SW 1271 (cell line): Measurements from ENCODE around the gene THSD4.

Experiments
- DNase-seq, 2 experiments: peaks; one replicate each; lab custom pipeline; 2025; lab: John Stamatoyannopoulos, UW

The THSD4 gene

DNA sequence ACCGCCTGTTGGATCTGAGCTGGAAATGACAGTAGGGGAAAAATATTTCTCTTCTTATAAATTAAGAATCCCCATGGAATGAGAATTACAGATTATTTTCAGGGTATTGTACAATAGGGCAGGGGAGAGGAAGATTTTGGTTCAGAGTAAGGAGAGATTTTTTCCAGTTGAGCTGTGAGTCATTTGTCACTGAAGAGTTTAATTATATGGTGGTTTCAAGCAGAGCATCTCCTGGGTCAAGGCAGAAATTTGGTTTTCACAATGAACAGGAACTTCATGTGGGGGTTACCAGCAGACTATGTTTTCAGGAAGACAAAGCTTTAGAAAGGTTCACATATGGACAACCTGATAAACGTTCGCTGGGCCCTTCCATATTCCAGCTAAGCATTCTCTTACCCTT lies 512.3 kb downstream of the THSD4 start:
- no peak for DNase-seq

DNA sequence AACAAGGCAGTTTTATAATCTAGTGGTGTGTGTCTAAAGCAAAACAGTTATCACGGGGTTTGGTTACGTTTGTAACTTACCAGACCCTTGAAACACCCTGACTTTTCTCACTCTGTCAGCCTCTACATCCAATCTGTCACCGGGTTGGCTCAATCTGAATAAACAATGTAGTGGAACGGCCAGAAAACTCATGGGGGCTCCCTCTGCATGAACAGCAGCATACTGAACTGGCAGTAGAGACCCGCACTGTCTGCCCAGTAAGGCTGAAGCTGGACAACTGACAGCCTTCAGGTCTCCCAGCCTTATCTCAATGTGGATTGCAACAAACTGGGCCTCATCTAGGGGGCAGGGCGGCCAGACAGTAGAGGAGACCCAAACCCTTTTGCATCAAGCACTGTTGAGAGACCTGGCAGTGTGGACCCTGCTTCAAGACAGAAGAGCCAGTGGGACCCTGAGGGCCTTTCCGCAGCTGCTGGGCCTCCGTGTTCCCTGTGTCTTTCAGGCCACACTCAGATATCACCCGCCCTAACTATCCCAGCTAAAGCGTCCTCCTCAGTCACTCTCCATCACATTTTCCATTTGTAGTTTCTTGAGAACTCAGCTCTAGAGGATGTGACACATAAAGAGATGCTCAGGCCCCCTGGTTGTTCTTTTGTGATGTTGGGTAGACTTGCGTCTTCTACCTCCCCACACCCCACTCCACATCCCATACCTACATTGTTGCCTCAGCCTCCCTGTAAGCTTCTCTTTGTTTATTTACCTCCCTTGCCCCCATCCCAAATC lies 513.9 kb downstream of the THSD4 start:
- no peak for DNase-seq

DNA sequence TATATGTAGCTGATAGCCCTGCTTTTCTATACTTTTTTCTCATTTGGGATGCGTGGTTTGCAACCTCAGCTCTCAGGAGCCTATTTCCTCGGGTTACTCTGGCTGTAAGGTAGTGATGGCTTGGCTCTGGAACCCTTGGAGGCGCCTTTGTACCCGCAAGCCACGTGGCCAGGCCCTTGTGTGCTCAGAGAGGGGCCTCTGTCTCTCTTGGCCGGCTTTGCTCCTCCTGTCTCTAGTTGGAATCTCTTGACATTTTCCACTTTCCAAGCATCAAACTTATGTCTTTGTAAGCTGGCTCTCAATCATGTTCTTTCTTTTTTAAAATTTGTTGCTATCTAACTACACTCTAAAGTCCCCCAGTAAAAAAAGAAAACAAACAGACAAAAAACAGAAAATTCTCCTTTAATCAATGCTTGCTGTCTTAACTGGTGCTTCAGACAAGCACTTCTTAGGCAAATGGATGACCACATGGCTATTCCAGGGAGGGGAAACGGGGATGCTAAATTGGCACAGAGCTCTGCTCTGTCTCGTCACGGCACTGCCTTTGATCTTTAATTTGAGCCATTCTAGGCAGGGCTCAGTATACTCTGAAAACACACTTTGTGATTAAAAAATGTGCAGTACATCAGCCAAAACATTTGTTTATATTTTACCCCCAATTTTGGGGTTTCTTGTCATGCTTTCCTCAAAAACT lies 514.7 kb downstream of the THSD4 start:
- DNase-seq: no peak

DNA sequence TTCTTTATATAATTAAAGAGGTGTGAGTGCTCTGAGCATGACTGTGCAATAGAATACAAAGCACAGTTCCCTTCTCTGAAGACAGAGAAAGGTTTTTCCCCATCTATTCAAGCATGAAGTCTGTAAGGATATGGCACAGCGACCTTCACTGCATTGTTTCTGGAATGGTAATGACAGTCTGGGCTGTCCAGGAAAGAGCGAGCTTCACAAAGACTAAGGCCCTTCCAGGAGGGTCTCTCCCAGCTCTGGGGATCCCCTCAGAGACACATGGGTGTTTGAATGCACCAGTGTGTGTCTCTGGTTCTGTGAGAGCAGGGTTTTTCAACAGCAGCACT lies 515.2 kb downstream of the THSD4 start:
- no peak for DNase-seq

DNA sequence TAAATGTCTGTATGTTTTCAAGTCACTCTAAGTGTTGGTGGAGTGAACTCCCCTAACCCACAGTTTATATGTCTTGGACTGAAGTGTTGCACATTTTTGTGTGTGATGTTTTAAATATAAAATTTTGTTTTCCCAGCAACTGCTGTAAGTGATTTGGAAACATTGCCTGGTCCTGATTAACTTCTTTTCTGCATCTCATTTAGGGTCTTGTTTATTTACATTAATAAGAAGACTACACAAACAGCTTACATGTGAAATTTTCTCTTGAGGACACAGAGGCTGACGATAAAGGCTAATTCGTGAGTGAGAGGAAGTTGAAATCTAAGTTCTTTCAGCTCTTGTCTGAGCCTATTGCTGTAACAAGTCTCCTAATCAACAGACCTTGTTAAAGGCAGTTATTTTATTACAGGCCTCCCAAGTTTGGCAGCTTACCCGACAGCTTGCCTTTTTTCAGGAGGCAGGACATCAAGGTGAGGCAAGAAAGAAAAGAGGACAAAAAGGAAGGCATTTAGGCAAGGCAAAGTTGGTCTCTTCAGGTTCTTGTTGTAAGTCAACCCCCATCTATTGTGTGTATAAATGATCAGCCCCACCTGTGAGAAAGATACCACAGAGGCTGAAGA lies 517.4 kb downstream of the THSD4 start:
- no peak for DNase-seq

DNA sequence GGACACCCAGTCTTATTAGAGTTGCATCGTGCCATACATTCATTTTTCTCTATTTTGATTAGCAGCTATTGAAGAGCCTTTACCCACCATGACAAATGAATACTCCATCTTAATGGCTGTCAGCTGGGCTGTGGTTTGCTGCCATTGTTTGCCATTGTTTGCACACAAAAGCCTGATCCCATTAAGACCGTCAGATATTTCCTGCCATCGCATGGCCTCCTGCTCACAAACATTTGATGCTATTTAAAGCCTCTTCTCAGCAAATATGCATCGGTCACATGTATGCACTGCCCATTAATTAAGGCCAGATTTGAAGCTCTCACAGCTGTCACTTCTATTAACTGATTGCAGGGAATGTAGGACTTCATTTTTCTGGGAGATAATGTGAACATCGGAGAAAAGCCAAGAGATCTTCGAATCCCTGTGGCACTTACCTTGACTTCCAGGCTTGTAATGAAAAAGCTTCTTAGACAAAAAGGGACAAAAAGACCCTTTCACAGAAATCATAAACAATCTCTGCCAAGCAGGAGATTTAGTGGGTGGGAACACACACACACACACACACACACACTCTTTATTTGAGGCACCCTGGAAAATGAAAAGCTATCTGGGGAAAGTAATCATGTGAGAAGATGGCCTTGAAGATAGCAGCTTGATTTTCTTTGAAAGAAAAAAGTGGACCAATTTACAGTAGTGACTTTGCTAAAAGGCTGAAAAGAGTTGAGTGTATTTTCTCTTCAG lies 519.7 kb downstream of the THSD4 start:
- DNase-seq: no peak

DNA sequence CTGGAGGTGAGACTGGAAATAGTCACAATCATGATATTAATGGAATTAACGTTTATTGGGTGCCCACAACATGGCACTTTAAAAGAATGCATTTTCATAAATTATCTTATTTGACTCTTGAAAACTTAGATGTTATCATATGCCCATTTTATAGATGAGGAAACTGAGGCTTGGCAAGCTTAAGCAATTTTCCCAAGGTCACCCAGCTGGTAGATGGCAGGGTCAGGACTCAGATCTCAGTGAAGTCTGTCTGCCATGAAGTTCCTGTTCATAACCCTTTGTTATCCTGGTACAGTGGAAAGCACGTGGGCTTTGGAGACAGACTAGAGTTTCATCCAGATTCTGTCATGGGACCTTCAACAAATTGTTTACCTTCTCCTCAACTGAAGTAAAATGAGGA lies 520.5 kb downstream of the THSD4 start:
- DNase-seq: no peak

DNA sequence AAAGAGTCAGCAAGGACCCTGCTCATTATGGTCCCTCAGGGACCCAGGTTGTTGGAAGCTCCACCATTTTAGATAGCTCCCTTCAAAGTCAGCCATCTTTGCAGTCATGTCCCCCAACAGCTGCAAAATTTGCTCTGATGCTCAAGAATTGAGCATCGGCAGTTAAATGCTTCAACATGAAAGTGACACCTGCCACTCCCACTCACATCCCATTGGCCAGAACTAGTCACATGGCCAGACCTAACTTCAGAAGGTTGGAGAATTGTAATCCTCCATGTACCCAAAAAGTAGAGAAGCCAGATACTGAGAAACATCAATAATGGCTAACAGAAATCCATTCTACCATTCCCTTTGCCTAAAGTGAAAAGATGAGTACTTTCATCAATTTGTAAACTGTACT lies 523.6 kb downstream of the THSD4 start:
- no peak for DNase-seq

DNA sequence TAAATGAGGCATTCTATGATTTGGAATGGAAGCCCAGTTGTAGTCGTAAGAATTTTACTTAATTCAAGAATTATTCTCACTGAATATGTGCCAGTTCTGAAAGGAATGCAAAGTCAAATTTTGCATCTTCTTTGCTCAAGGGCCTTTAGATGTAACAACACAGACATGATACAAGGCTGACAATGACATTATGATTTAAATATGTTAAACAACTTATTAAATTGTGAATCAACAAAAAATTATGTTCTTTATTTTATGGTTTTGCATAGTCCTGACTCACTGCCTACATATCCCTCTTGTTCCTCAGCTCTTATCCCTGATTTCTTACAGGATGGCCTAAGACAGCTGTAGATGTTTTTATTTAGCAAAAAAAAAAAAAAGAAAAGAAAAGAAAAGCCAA lies 524.2 kb downstream of the THSD4 start:
- DNase-seq: no peak

DNA sequence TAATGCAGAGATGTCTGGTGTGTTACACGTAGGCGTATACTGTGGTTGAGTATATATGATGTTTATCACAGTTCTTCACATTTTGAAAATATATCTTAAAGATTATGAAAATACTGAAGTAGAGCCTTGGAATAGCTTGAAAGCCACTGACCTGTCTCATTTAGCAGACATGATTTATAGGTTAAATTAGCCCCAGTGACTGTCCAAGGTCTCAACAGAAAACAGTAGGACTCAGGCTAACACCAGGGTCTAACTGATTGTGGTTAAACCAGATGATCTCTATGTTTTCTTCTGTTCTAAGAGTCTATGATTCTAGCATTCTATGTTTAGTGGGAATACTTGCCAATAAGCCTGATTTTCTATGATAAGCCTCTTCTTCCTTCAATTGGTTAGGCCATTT lies 528.6 kb downstream of the THSD4 start:
- no peak for DNase-seq

DNA sequence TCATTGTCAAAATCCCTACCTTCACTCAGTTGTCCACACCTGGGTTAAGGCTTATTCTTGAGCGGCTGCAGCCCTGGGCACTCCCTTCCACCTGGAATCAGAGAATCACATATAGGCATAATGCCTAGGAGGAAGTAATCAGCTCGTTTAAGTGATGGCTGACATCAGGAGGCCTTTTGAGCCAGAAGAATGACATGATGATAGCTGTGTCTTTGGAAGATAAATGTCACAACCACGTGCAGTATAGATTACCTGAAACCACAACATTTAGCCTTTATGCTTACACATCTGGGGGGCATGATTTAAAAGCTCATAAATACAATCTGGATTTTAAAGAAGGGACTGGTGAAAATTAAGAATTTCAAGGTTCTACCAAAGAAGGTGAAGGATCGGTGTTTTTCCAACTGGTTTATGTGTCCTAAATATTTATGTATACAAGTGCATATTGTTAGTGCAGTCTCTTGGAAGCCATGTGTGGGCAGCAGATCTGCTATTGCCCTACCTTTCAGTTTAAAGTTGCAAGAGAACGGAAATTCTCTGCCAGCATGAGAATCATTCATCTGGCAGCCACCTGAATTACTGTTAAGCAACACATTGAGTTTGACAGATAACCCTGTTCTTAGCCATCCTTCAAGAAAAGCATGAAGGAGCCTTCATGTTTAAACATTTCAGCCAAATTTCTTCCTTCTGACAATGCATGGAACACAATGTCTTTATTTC lies 531.7 kb downstream of the THSD4 start:
- no peak for DNase-seq

DNA sequence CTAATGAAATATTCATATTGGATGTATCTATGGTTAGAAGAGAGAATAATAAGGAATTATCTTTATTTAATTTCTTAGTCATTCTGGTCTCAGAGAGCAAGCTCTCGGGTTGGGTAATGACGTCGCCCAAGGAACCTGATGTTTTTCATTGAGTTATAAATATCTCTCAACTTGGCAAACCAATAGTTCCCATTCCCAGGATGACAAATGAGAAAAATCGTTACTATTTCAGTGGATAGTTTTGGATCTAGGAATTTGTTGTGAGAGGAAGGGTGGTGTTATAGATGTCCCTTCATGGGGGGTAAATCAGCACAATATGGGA lies 532.2 kb downstream of the THSD4 start:
- DNase-seq: no peak

DNA sequence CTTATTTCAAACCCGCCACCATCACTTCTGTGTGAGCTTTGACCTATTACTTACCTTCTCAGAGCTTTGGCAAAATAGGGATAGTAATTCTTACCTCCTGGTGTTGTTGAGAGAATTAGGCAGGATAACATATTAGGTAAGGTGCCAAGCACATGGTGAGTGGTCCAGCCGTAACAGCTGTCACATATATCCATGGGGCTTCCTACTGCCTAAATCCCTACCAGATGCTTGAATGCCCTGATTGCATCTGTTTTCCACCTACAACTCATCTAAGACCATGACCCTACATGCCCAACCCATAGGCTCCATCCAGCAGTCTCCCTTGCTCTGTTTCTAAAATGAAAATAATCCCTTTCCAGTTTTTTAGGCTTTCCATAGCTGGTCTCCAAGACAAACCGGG lies 532.8 kb downstream of the THSD4 start:
- no peak for DNase-seq

DNA sequence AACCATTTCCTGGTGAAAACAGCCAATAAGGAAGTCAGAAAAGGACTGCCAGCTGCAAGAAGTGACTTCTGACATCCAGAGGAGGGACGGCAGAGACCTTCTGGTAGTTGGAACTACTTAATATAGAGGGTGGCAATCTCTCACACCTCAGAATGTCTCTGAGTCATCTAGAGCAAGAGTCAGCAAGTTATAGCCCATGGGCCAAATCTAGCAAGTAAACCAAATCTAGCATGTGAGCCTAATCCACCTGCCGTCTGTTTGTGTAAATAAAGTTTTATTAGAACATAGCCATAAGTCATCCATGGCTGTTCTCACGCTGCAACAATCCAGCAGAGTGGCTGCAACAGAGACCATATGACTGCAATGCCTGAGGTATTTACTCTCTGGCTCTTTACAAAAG lies 534.6 kb downstream of the THSD4 start:
- no peak for DNase-seq

DNA sequence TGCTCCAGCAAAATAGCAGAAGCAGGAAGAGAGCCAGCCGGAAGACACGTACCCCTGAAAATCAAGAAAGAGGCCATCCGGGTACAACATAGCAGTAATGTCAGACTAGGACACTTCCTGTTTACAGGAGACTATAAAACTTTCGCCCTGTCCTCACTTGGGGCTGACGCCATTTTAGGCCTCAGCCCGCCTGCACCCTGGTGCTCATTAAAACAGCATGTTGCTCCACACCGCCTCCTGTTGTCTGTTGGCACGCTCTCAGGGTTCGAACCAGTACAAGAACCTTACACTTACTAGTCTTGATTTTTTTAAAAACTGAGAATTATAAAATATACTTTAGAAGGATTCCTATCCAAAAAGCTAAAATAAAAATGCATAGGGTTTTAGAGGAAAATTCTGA lies 535.3 kb downstream of the THSD4 start:
- no peak for DNase-seq

DNA sequence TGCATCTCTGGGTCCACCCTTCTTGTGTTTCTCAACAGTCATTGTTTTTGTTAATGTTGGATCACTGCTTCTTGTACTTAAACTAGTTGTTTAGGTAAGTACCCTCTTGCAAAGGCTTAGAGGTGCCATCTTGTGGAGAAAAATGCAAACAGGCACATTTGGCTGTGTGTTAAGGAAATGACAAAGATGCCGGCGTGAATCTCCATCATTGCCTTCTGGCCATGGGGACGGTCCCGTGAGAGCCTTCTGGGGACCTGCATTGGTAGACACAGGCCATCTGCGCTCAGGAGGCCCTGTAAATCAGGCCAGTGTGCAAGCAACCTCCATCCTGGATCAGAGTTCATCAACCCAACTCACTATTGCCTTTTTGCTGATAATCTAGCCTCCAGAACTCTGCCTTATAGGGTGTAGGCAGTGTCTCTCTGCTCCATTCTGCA lies 536.5 kb downstream of the THSD4 start:
- DNase-seq: peak in 1 of 2 experiments; percentile 51

DNA sequence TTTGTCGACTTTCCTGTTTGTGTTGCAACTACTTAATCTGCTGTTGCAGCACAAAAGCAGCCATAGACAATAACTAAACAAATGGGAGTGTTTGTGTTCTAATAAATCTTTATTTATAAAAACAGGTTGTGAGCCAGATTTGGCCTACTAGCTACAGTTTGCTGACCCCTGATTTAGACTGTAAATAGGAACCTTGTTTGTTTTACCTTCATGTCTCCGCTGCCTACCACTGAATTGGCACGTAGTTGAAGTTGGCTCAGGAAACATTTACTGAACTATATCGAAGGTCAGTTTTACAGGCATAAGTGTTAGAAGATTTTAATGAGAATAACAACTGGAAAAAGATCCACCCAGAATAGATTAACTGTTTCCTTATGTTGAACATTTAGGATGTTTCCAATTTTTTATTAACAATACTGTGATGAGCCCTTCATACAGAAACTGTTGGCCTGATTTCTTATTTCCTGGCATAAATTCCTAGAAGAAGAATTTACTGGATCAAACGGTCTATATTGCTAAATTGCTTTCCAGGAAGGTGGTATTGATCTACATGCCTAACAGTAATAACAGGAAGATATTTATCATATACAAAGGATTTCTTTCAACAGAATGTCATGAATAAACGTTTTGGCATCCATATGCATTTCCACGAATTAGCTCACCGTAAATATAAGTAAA lies 538.9 kb downstream of the THSD4 start:
- no peak for DNase-seq

DNA sequence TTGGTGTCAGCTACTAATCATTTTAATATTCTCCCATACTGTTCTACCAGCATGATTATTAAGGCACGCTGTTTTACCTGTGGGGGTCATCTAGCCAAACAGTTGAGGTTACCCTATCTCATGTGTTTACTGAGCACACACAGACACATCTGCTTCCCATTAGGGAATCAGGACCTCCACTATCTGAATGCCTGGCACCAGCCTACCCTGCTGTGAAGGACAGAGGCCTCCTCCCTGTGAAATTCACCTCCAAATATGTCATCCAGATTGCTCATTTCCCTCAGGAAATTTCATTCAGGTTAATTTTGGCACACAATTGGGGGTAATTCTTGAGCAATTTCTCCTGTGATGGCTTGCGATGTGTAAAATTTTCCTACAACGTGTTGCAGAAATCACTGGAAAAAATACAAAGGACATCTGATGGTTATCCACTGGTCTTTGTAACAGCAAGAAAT lies 539.5 kb downstream of the THSD4 start:
- DNase-seq: no peak

DNA sequence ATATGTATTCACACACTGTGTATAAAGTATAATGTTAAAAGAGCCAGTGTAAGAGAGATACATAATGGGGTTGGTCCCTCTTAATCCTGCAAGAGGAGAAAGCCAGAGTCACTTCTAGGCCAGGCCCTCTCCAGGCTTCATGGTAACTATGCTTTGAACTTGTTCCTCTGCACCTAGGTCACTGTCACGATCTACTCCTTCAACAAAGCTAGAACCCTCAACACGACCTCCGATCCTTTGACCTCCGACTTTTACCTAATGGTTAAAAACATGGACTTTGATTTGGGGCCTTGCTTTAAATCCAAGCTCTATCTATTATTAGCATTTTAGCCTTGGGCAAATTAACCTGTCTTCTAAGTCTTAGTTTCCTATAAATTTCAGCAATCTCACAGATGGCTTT lies 541.2 kb downstream of the THSD4 start:
- DNase-seq: no peak

DNA sequence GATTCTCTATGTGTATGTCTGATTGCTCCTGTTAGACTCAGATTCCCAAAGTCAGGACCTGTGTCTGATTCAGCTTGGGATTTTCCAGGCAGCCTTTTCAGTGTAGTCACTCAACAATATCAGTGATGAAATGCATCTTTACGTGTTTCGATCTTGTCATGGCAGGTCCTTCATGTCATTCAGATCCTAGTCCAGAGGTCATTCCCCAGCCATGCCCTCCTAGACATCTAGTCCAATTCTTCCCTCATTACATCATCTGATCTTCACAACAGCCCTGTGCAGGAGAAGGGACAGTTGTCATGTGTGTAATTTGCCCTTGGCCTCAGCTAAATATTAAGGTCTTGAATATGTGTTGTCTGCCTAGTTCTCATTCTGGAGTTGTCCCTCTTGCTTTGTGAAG lies 541.9 kb downstream of the THSD4 start:
- DNase-seq: no peak

DNA sequence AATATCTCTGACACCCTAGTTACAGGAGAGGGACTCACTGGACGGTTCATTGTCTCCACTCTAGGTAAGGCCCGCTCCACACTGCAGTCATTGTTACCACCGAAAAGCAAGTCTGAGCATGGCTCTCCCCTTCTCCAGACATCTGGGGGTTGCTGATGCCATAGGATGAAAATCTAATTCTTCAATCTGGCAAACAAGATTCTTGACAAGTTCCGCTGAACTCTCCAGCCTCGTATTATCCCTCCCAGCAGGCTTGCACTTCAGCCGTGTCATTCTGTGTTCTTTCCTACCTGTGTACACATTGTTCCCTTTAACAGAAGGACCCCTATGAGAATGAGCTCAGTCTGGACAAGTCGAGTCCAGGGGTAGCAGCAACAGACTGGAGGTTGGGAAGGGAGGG lies 542.8 kb downstream of the THSD4 start:
- no peak for DNase-seq
